H9 (cell line): ENCODE results near the gene MTMR3. TPM values are rescaled to one million over a fixed set of nuclear protein-coding genes. Genes with fewer than 3 reads are reported as not detected.

Experiments used
- DNase-seq: peaks from one replicate; pipeline ENCODE4 v3.0.0-alpha.2; 2017
- H2AFZ ChIP-seq: one replicate; pipeline ENCODE4 v1.6.1; 2013; ENCODE audit warnings: mild to moderate bottlenecking, low read length, control low read depth, moderate library complexity
- H2AK5ac ChIP-seq: 2 replicates; pipeline ENCODE4 v1.6.1; 2013; ENCODE audit warnings: low read length, control low read depth, mixed read lengths; ENCODE audit not compliant: insufficient read length
- H2BK120ac ChIP-seq: one replicate; pipeline ENCODE4 v1.6.1; 2013; ENCODE audit warnings: low read depth, mild to moderate bottlenecking, low read length, control low read depth, inconsistent platforms; ENCODE audit not compliant: poor library complexity, severe bottlenecking
- H2BK12ac ChIP-seq: 2 replicates; pipeline ENCODE4 v1.6.1; 2013; ENCODE audit warnings: low read length, control low read depth, mixed read lengths, low read depth; ENCODE audit not compliant: insufficient read length
- H2BK15ac ChIP-seq: 2 replicates; pipeline ENCODE4 v1.6.1; 2013; ENCODE audit warnings: low read depth, low read length, control low read depth
- H2BK20ac ChIP-seq: one replicate; pipeline ENCODE4 v1.6.1; 2013; ENCODE audit warnings: low read depth, mild to moderate bottlenecking, low read length, control low read depth, inconsistent platforms; ENCODE audit not compliant: poor library complexity, severe bottlenecking
- H2BK5ac ChIP-seq: 2 replicates; pipeline ENCODE4 v1.6.1; 2013; ENCODE audit warnings: low read length, control low read depth, mixed read lengths; ENCODE audit not compliant: insufficient read length
- H3K14ac ChIP-seq: 2 replicates; pipeline ENCODE4 v1.6.1; 2013; ENCODE audit warnings: low read length, control low read depth; ENCODE audit not compliant: insufficient read depth
- H3K18ac ChIP-seq: 2 replicates; pipeline ENCODE4 v1.6.1; 2013; ENCODE audit warnings: low read depth, mild to moderate bottlenecking, mixed read lengths, low read length, control low read depth; ENCODE audit not compliant: insufficient read length
- H3K23ac ChIP-seq: 2 replicates; pipeline ENCODE4 v1.6.1; 2013; ENCODE audit warnings: low read length, control low read depth, mixed read lengths, low read depth; ENCODE audit not compliant: insufficient read length
- H3K23me2 ChIP-seq: 2 replicates; pipeline ENCODE4 v1.6.1; 2013; ENCODE audit warnings: low read depth, mild to moderate bottlenecking, mixed read lengths, low read length, control low read depth; ENCODE audit not compliant: insufficient read length, poor library complexity, severe bottlenecking
- H3K27ac ChIP-seq: 2 replicates; pipeline ENCODE4 v1.5.1; 2013; ENCODE audit warnings: low read length, control low read depth, mixed read lengths, low read depth; ENCODE audit not compliant: insufficient read length
- H3K27me3 ChIP-seq: 2 replicates; pipeline ENCODE4 v1.6.1; 2013; ENCODE audit warnings: low read length, control low read depth, inconsistent platforms; ENCODE audit not compliant: insufficient read depth
- H3K4ac ChIP-seq: 2 replicates; pipeline ENCODE4 v1.6.1; 2013; ENCODE audit warnings: low read depth, mild to moderate bottlenecking, control low read depth, inconsistent platforms, low read length, moderate library complexity
- H3K4me1 ChIP-seq: 2 replicates; pipeline ENCODE4 v1.6.1; 2013; ENCODE audit warnings: low read length, control low read depth, inconsistent platforms; ENCODE audit not compliant: insufficient read depth
- H3K4me2 ChIP-seq: 2 replicates; pipeline ENCODE4 v1.6.1; 2013; ENCODE audit warnings: low read length, control low read depth, mixed read lengths; ENCODE audit not compliant: insufficient read length, insufficient read depth
- H3K56ac ChIP-seq: 2 replicates; pipeline ENCODE4 v1.6.1; 2013; ENCODE audit warnings: low read depth, mild to moderate bottlenecking, mixed read lengths, low read length, control low read depth; ENCODE audit not compliant: insufficient read length
- H3K79me1 ChIP-seq: 2 replicates; pipeline ENCODE4 v1.6.1; 2013; ENCODE audit warnings: low read depth, mild to moderate bottlenecking, moderate library complexity, low read length, control low read depth, inconsistent platforms; ENCODE audit not compliant: insufficient read depth, poor library complexity, severe bottlenecking
- H3K79me2 ChIP-seq: 2 replicates; pipeline ENCODE4 v1.6.1; 2013; ENCODE audit warnings: low read length, control low read depth, inconsistent platforms; ENCODE audit not compliant: insufficient read depth
- H3K9ac ChIP-seq: 2 replicates; pipeline ENCODE4 v1.6.1; 2013; ENCODE audit warnings: low read length, control low read depth, mixed read lengths; ENCODE audit not compliant: insufficient read length; ENCODE audit errors: extremely low read depth
- H3K9me3 ChIP-seq: one replicate; pipeline ENCODE4 v1.6.1; 2013; ENCODE audit warnings: low read depth, low read length, inconsistent platforms; ENCODE audit not compliant: control insufficient read depth
- H3T11ph ChIP-seq: one replicate; pipeline ENCODE4 v1.6.1; 2013; ENCODE audit warnings: mild to moderate bottlenecking, low read length, control low read depth, inconsistent platforms
- H4K20me1 ChIP-seq: one replicate; pipeline ENCODE4 v1.6.1; 2013; ENCODE audit not compliant: control insufficient read depth, insufficient read length, insufficient read depth
- H4K5ac ChIP-seq: 2 replicates; pipeline ENCODE4 v1.6.1; 2013; ENCODE audit warnings: low read depth, mild to moderate bottlenecking, mixed read lengths, low read length, control low read depth; ENCODE audit not compliant: insufficient read length
- H4K8ac ChIP-seq: replicated peaks from 2 replicates; pipeline ENCODE4 v1.6.1; 2013; ENCODE audit warnings: low read length, control low read depth, mixed read lengths, low read depth; ENCODE audit not compliant: insufficient read length
- H4K91ac ChIP-seq: 2 replicates; pipeline ENCODE4 v1.6.1; 2013; ENCODE audit warnings: low read depth, mild to moderate bottlenecking, moderate library complexity, mixed read lengths, low read length, control low read depth; ENCODE audit not compliant: insufficient read length
- H3K27ac Mint-ChIP-seq, 3 experiments: 2 replicates in 2 of 3; 3 replicates in 1 of 3; pipeline ENCODE4 v1.8.0; 2020 to 2021; ENCODE audit warnings: mixed read lengths in 3 of 3, mild to moderate bottlenecking in 1 of 3, moderate library complexity in 1 of 3
- H3K27me3 Mint-ChIP-seq: 2 replicates; pipeline ENCODE4 v1.8.0; 2021; ENCODE audit warnings: low read depth, mild to moderate bottlenecking, moderate library complexity, mixed read lengths
- H3K36me3 Mint-ChIP-seq, 3 experiments: 2 replicates in 2 of 3; 3 replicates in 1 of 3; pipeline ENCODE4 v1.8.0; 2020 to 2021; ENCODE audit warnings: low read depth in 3 of 3, mixed read lengths in 3 of 3; ENCODE audit not compliant: insufficient read depth in 1 of 3
- H3K4me1 Mint-ChIP-seq, 2 experiments: 2 replicates each; pipeline ENCODE4 v1.8.0; 2020; ENCODE audit warnings: mixed read lengths in 2 of 2
- H3K4me3 Mint-ChIP-seq, 2 experiments: 2 replicates in 1 of 2; 3 replicates in 1 of 2; pipeline ENCODE4 v1.8.0; 2020 to 2021; ENCODE audit warnings: mild to moderate bottlenecking in 2 of 2, mixed read lengths in 2 of 2, moderate library complexity in 1 of 2
- H3K9me3 Mint-ChIP-seq, 2 experiments: 2 replicates in 1 of 2; 3 replicates in 1 of 2; pipeline ENCODE4 v1.8.0; 2020; ENCODE audit warnings: mild to moderate bottlenecking in 2 of 2, mixed read lengths in 2 of 2, moderate library complexity in 1 of 2
- CTCF ChIP-seq: fragments of 200-600 bp; sonication (generic); conservative IDR thresholded peaks from 3 replicates; pipeline ENCODE4 v1.8.0; 2021; ENCODE audit warnings: antibody characterized with exemption, mild to moderate bottlenecking
- WGBS: extraction: QIAGEN DNeasy Blood & Tissue Kit; methylation state at CpG from one replicate; pipeline ENCODE4 v1.1.7; 2013; ENCODE audit warnings: missing lambda C conversion rate, low lambda C conversion rate, mixed read lengths; ENCODE audit not compliant: insufficient read length; ENCODE audit errors: extremely low coverage; 5-methylcytosine and 5-hydroxymethylcytosine counted together
- total RNA-seq: library from RNA; stranded (reverse); gene quantifications from 2 replicates; pipeline ENCODE4 v1.2.1, GENCODE V29; 2021

The MTMR3 gene
- total RNA-seq, 1 experiment from 2014 or later = 19.8 TPM

GRCh38 chr22:29886596-29886995 is 3.6 kb downstream of the MTMR3 start:
- Histone ChIP-seq H3K4me1 (no peaks in the 10 kb centered on the region), H2BK120ac (no peak overlapping the region), H3K79me1 (no peaks in the 10 kb centered on the region), H3K79me2 (peaks cover 5% of the 10 kb centered on the region; the same call in 1 of the 2 replicates), H3K23me2 (peaks cover 2% of the 10 kb centered on the region), H3K18ac (no peak overlapping the region), H4K20me1 (no peaks in the 10 kb centered on the region), H3K4me2 (no peak overlapping the region), H3K23ac (no peak overlapping the region), H4K5ac (no peak overlapping the region), H4K8ac (no peak overlapping the region), H4K91ac (no peak overlapping the region), H3K9me3 (no peaks in the 10 kb centered on the region), H3T11ph (no peak overlapping the region), H2BK12ac (no peak overlapping the region), H3K4ac (no peak overlapping the region), H3K56ac (no peak overlapping the region), H2AFZ (no peak overlapping the region), H2AK5ac (no peak overlapping the region), H3K27me3 (no peaks in the 10 kb centered on the region), H2BK15ac (no peak overlapping the region), H2BK20ac (no peak overlapping the region), H3K14ac (no peak overlapping the region), H3K27ac (no peak overlapping the region), H3K9ac (no peak overlapping the region), H2BK5ac (no peak overlapping the region)
- Mint-ChIP-seq H3K27ac (no peak overlapping the region), H3K36me3 (no peaks in the 10 kb centered on the region), H3K4me1 (peaks cover 7% of the 10 kb centered on the region in 2 experiments; a peak in 3 of 4 replicates), H3K27me3 (peaks cover 2% of the 10 kb centered on the region; the same call in 1 of the 2 replicates), H3K9me3 (no peaks in the 10 kb centered on the region), H3K4me3 (no peak overlapping the region)
- no peak for DNase-seq
- WGBS = no CpG with 5 or more reads among the region's 1 CpG
- TF ChIP-seq CTCF = no peak
